Panc1 (cell line): ENCODE results near the gene RAP1B. TPM values are rescaled to one million over a fixed set of nuclear protein-coding genes. Genes with fewer than 3 reads are reported as not detected.

Source experiments
- ATAC-seq: fragments of 200-7000 bp; cut with Tn5 transposase; 2 replicates; pipeline ENCODE4 v1.9.1; 2020; ENCODE audit warnings: mild to moderate bottlenecking, moderate library complexity
- BruUV-seq: library from RNA; stranded (reverse); fragments of 400-500 nt; replicated peaks from 2 replicates; lab custom pipeline; 2021; lab: Mats Ljungman, UMichigan
- CTCF ChIA-PET: fragments of 300-600 bp; sonication (Branson Sonifier 250); formaldehyde crosslinking; loops from one replicate; lab custom pipeline; 2022; ENCODE audit warnings: antibody characterized with exemption; lab: Charles Lee
- POLR2A ChIA-PET: fragments of 300-600 bp; sonication (Branson Sonifier 250); formaldehyde crosslinking; loops from one replicate; lab custom pipeline; 2022; ENCODE audit warnings: antibody characterized with exemption; lab: Charles Lee
- DNase-seq: peaks from one replicate; pipeline ENCODE4 v3.0.0-alpha.2; 2010; ENCODE audit warnings: low read depth, low spot score
- H3K27ac ChIP-seq: 2 replicates; pipeline ENCODE4 v1.5.1; 2011; ENCODE audit warnings: mild to moderate bottlenecking, low read length, inconsistent platforms
- H3K27me3 ChIP-seq: fragments of 200-500 bp; sonication (Bioruptor generic); 2 replicates; pipeline ENCODE4 v1.6.0; 2014; ENCODE audit warnings: low read length, inconsistent platforms; ENCODE audit not compliant: control insufficient read depth, insufficient read depth
- H3K36me3 ChIP-seq: fragments of 200-500 bp; sonication (Bioruptor generic); 2 replicates; pipeline ENCODE4 v1.5.1; 2014; ENCODE audit warnings: inconsistent platforms, mild to moderate bottlenecking, low read length, moderate library complexity; ENCODE audit not compliant: control insufficient read depth, insufficient read depth
- H3K4me1 ChIP-seq: 2 replicates; pipeline ENCODE4 v1.5.1; 2011; ENCODE audit warnings: inconsistent platforms, mild to moderate bottlenecking, low read length, moderate library complexity; ENCODE audit not compliant: control insufficient read depth, insufficient read depth
- H3K4me3 ChIP-seq, 2 experiments: 2 replicates each; pipeline ENCODE4 v1.5.1; 2011 to 2012; ENCODE audit warnings: low read depth in 2 of 2, low read length in 2 of 2, mild to moderate bottlenecking in 2 of 2, inconsistent platforms in 1 of 2, moderate library complexity in 1 of 2
- H3K9me3 ChIP-seq: fragments of 200-500 bp; sonication (Bioruptor generic); 2 replicates; pipeline ENCODE4 v1.5.1; 2014; ENCODE audit warnings: low read depth, mild to moderate bottlenecking, inconsistent platforms, low read length, moderate library complexity; ENCODE audit not compliant: control insufficient read depth, insufficient read depth
- CTCF ChIP-seq: fragments of 450-650 bp; IDR thresholded peaks from 2 replicates; pipeline ENCODE4 v1.5.1; 2017; ENCODE audit warnings: mild to moderate bottlenecking
- POLR2AphosphoS5 ChIP-seq: IDR thresholded peaks from 2 replicates; pipeline ENCODE4 v1.6.1; 2012; ENCODE audit warnings: mild to moderate bottlenecking, low read depth, low read length, moderate library complexity
- REST ChIP-seq, 2 experiments: IDR thresholded peaks; 2 replicates each; pipeline ENCODE4 v1.6.1; 2011 to 2012; ENCODE audit warnings: low read depth in 2 of 2, control low read depth in 1 of 2, low read length in 1 of 2, mild to moderate bottlenecking in 1 of 2, moderate library complexity in 1 of 2; ENCODE audit not compliant: insufficient read depth in 1 of 2
- SIN3A ChIP-seq: IDR thresholded peaks from 2 replicates; pipeline ENCODE4 v1.6.1; 2012; ENCODE audit warnings: low read depth, mild to moderate bottlenecking, low read length, moderate library complexity, borderline replicate concordance; ENCODE audit not compliant: insufficient read depth
- TCF7L2 ChIP-seq: IDR thresholded peaks from 2 replicates; pipeline ENCODE4 v1.6.1; 2011; ENCODE audit warnings: mild to moderate bottlenecking, low read depth, low read length, inconsistent platforms
- in situ Hi-C: cut with HindIII; loops from 2 replicates; pipeline ENCODE4 v1.10.0; 2016; ENCODE audit warnings: low sequenced_read_pairs, low pct_unique_long_range_greater_than_20kb
- intact Hi-C: fragments of 100-400 bp; cut with micrococcal nuclease; formaldehyde crosslinking; loops from one replicate; pipeline ENCODE4 v1.10.0; 2022; ENCODE audit not compliant: unreplicated experiment
- total RNA-seq: library from RNA; stranded (reverse); gene quantifications from one replicate; pipeline ENCODE4 v1.2.1, GENCODE V29; 2021; ENCODE audit not compliant: unreplicated experiment

The RAP1B gene
- total RNA-seq, 1 experiment from 2014 or later, result 328 TPM

- Histone ChIP-seq H3K4me3 (no peak overlapping the region), H3K4me1 (peaks cover 73% of the 10 kb centered on the region), H3K36me3 (no peaks in the 10 kb centered on the region; the same call in 1 of the 2 replicates), H3K9me3 (no peaks in the 10 kb centered on the region), H3K27ac (peak overlapping the region; percentile 75), H3K27me3 (no peaks in the 10 kb centered on the region)
- in situ Hi-C loops (no loop called here), intact Hi-C loops (no loop called here)
- no TSS peak for BruUV-seq
- DNase-seq (no peak), ATAC-seq (0 out of 2 replicates have a peak, but pooled peaks have one; percentile 31)
- TF ChIP-seq POLR2AphosphoS5, result no peak
- no peak for TF ChIP-seq TCF7L2
- TF ChIP-seq CTCF, result no peak
- TF ChIP-seq SIN3A, result no peak
- no peak for TF ChIP-seq REST (IDR thresholded peaks at IDR 0.05; ENCODE audit: insufficient read depth in 1 of 2, low read depth in 2 of 2, low read length in 1 of 2)
- ChIA-PET POLR2A (interaction anchor here (0.5 to 0.6 kb wide), 4 partner anchors 141 to 168 kb away, joined by 3 to 9 read pairs (median 6); no protein-coding TSS in a partner anchor), CTCF (interaction anchor here (0.8 kb wide), 1 partner anchor 239 kb away, joined by 3 read pairs; no protein-coding TSS in a partner anchor)
Observed at GRCh38 chr12:68620519-68621471, 10.1 kb downstream of the RAP1B start.

GRCh38 chr12:68621472-68622081, 10.9 kb downstream of the RAP1B start:
- DNase-seq, result no peak
- POLR2A ChIA-PET, result interaction anchor here (0.6 kb wide), 1 partner anchor 142 kb away, joined by 7 read pairs; no protein-coding TSS in a partner anchor
- no peak for ATAC-seq
- H3K27ac ChIP-seq, result peak overlapping the region; percentile 62
- H3K36me3 ChIP-seq, result no peaks in the 10 kb centered on the region; the same call in 1 of the 2 replicates
- H3K27me3 ChIP-seq, result no peaks in the 10 kb centered on the region
- TF ChIP-seq POLR2AphosphoS5 (0 out of 2 replicates have a peak, but pooled peaks have one; percentile 43), TCF7L2 (no peak)
- CTCF ChIA-PET, result no interaction called here
- peaks cover 69% of the 10 kb centered on the region for H3K4me1 ChIP-seq
- intact Hi-C loops (no loop called here), in situ Hi-C loops (no loop called here)
- BruUV-seq, result no TSS peak
- H3K9me3 ChIP-seq, result no peaks in the 10 kb centered on the region
- no peak overlapping the region for H3K4me3 ChIP-seq
